PC-3 (cell line): ENCODE results near the gene ARL2BP. TPM values are rescaled to one million over a fixed set of nuclear protein-coding genes. Genes with fewer than 3 reads are reported as not detected.

Experiments used
- ATAC-seq: fragments of 200-7000 bp; cut with Tn5 transposase; 2 replicates; pipeline ENCODE4 v1.9.1; 2020; ENCODE audit warnings: mild to moderate bottlenecking, moderate library complexity
- BruUV-seq: library from RNA; stranded (reverse); fragments of 400-500 nt; replicated peaks from 2 replicates; lab custom pipeline; 2021; lab: Mats Ljungman, UMichigan
- CTCF ChIA-PET: fragments of 300-600 bp; sonication (Branson Sonifier 250); formaldehyde crosslinking; loops from one replicate; lab custom pipeline; 2022; ENCODE audit warnings: antibody characterized with exemption; lab: Charles Lee
- POLR2A ChIA-PET: fragments of 300-600 bp; sonication (Branson Sonifier 250); formaldehyde crosslinking; loops from one replicate; lab custom pipeline; 2022; ENCODE audit warnings: antibody characterized with exemption; ENCODE audit not compliant: unreplicated experiment; lab: Charles Lee
- DNase-seq: peaks from one replicate; pipeline ENCODE4 v3.0.0-alpha.2; 2015
- H2AFZ ChIP-seq: fragments of 300-600 bp; sonication (generic); 2 replicates; pipeline ENCODE4 v1.6.0; 2016; ENCODE audit warnings: antibody characterized with exemption, low read length
- H3F3A ChIP-seq: fragments of 300-600 bp; sonication (generic); one replicate; pipeline ENCODE4 v1.6.0; 2017; ENCODE audit warnings: antibody characterized with exemption, low read length, control low read depth, mild to moderate bottlenecking; ENCODE audit not compliant: unreplicated experiment
- H3K27ac ChIP-seq: fragments of 300-600 bp; sonication (generic); 2 replicates; pipeline ENCODE4 v1.5.1; 2016; ENCODE audit warnings: mild to moderate bottlenecking, low read length
- H3K27me3 ChIP-seq: fragments of 300-600 bp; sonication (generic); 2 replicates; pipeline ENCODE4 v1.6.1; 2016; ENCODE audit warnings: low read length, mixed read lengths
- H3K36me3 ChIP-seq: fragments of 300-600 bp; sonication (generic); 2 replicates; pipeline ENCODE4 v1.6.1; 2016; ENCODE audit warnings: low read depth, mixed run types, low read length, mixed read lengths
- H3K4me1 ChIP-seq: fragments of 300-600 bp; sonication (generic); 2 replicates; pipeline ENCODE4 v1.5.1; 2016; ENCODE audit warnings: low read length; ENCODE audit not compliant: insufficient read depth
- H3K4me2 ChIP-seq: fragments of 300-600 bp; sonication (generic); 2 replicates; pipeline ENCODE4 v1.6.0; 2016; ENCODE audit warnings: low read length
- H3K4me3 ChIP-seq: fragments of 300-600 bp; sonication (generic); 2 replicates; pipeline ENCODE4 v1.5.1; 2016; ENCODE audit warnings: mild to moderate bottlenecking, low read length, mixed read lengths
- H3K79me2 ChIP-seq: fragments of 300-600 bp; sonication (generic); 2 replicates; pipeline ENCODE4 v1.6.1; 2017; ENCODE audit warnings: low read length, mixed read lengths
- H3K9ac ChIP-seq: fragments of 300-600 bp; sonication (generic); 2 replicates; pipeline ENCODE4 v1.6.0; 2016; ENCODE audit warnings: mild to moderate bottlenecking, low read length
- H3K9me2 ChIP-seq: fragments of 300-600 bp; sonication (generic); replicated peaks from 2 replicates; pipeline ENCODE4 v1.6.1; 2016; ENCODE audit warnings: mixed run types, low read length, mixed read lengths
- H3K9me3 ChIP-seq: fragments of 300-600 bp; sonication (generic); 2 replicates; pipeline ENCODE4 v1.6.1; 2016; ENCODE audit warnings: low read length, mixed read lengths
- H4K20me1 ChIP-seq: fragments of 300-600 bp; sonication (generic); 2 replicates; pipeline ENCODE4 v1.6.1; 2016; ENCODE audit warnings: low read length, mixed read lengths
- CTCF ChIP-seq: fragments of 300-600 bp; sonication (generic); conservative IDR thresholded peaks from 2 replicates; pipeline ENCODE4 v1.5.1; 2017; ENCODE audit warnings: antibody characterized with exemption, low read depth, mild to moderate bottlenecking, low read length
- EZH2 ChIP-seq: fragments of 300-600 bp; sonication (generic); IDR thresholded peaks from one replicate; pipeline ENCODE4 v1.6.1; 2017; ENCODE audit warnings: antibody characterized with exemption, mild to moderate bottlenecking, low read length; ENCODE audit not compliant: unreplicated experiment
- EZH2phosphoT487 ChIP-seq: fragments of 300-600 bp; sonication (generic); IDR thresholded peaks from 2 replicates; pipeline ENCODE4 v1.6.1; 2018; ENCODE audit warnings: mild to moderate bottlenecking, antibody characterized with exemption, low read length, borderline replicate concordance
- intact Hi-C: fragments of 100-400 bp; cut with micrococcal nuclease; formaldehyde crosslinking; loops from 2 replicates; pipeline ENCODE4 v1.9.0; 2023
- total RNA-seq: library from RNA; depleted of rRNA; stranded (reverse); fragments of >200 nt; gene quantifications from 2 replicates; pipeline ENCODE4 v1.2.3, GENCODE V29; 2014

Gene ARL2BP
- total RNA-seq, 1 experiment from 2014 or later, result 38.4 TPM

DNA sequence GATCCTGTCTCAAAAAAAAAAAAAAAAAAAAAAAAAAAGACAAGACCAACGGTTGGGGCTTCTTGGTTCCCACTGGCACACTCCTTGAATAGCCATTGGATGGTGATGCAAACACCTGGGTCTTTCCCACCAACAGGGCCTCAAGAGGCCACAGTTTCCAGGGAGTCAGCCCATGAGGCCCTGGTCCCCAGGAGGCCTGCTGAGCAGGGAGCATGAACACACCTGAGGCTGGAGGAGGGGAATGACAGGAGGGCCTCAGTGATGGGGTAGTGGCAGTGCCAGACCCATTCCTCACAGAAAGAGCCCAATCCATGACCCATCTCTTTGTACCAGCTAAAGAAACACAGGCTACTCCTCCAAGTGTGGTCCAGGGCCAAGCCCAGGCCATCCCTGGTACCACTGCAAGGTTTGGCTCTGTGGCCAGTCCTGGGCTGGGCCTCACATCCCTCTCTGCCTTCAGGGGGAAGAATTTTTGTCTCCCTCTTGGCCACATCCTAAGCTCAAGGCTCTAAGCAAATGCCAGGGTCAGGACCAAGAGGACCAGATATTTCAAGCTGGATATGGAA, 13.9 kb downstream of the ARL2BP start:
- CTCF ChIA-PET, result no interaction called here
- Histone ChIP-seq H3K4me1 (peaks cover 26% of the 10 kb centered on the region), H3K27me3 (no peaks in the 10 kb centered on the region), H3K4me2 (no peak overlapping the region), H3K27ac (no peak overlapping the region), H3K36me3 (no peaks in the 10 kb centered on the region), H3K4me3 (no peak overlapping the region), H3K9ac (no peak overlapping the region), H3K9me3 (no peaks in the 10 kb centered on the region), H3K79me2 (no peaks in the 10 kb centered on the region), H3F3A (no peaks in the 10 kb centered on the region), H3K9me2 (no peaks in the 10 kb centered on the region), H2AFZ (no peak overlapping the region), H4K20me1 (no peaks in the 10 kb centered on the region)
- BruUV-seq, result no TSS peak
- ATAC-seq (no peak), DNase-seq (no peak)
- intact Hi-C loops, result no loop called here
- TF ChIP-seq EZH2phosphoT487 (no peak), CTCF (no peak), EZH2 (no peak)
- POLR2A ChIA-PET, result no interaction called here

- ATAC-seq (peak; percentile 77), DNase-seq (peak; percentile 65)
- Histone ChIP-seq H3K9ac (no peak overlapping the region), H3K4me2 (peak overlapping the region; percentile 72), H3K9me3 (no peaks in the 10 kb centered on the region), H3K27ac (peak overlapping the region; percentile 42), H3K36me3 (no peaks in the 10 kb centered on the region), H3K27me3 (no peaks in the 10 kb centered on the region), H3K4me1 (peaks cover 21% of the 10 kb centered on the region), H2AFZ (peak overlapping the region; percentile 67), H4K20me1 (no peaks in the 10 kb centered on the region), H3F3A (no peaks in the 10 kb centered on the region), H3K4me3 (no peak overlapping the region), H3K79me2 (no peaks in the 10 kb centered on the region), H3K9me2 (no peaks in the 10 kb centered on the region)
- intact Hi-C loops, result no loop called here
- CTCF ChIA-PET, result no interaction called here
- TF ChIP-seq EZH2 (no peak), CTCF (no peak)
- POLR2A ChIA-PET, result no interaction called here
- no TSS peak for BruUV-seq
Observed at GRCh38 chr16:57260294-57260929, 15.4 kb downstream of the ARL2BP start.

DNA sequence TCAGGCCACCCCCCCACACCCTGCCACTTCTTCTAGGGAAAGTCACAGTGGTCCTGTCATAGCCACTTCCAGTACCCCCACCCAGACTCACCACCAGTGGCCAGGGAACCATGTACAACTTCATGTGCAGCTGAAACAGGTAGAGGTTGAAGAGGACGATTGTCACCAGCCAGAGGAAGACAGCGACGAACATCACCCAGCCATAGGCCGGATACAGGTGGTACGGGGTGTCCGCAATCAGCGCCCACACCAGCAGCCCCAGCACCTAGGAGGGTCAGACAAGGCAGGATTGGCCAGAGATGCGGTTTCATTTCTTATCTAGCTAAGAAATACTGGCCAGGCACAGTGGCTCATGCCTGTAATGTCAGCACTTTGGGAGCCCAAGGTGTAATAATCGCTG, 16.7 kb downstream of the ARL2BP start:
- no peaks in the 10 kb centered on the region for H3K36me3 ChIP-seq
- H3K27ac ChIP-seq, result no peak overlapping the region
- H3K9ac ChIP-seq, result no peak overlapping the region
- H3F3A ChIP-seq, result no peaks in the 10 kb centered on the region
- ChIA-PET POLR2A (no interaction called here), CTCF (no interaction called here)
- ATAC-seq (no peak), DNase-seq (no peak)
- no peaks in the 10 kb centered on the region for H4K20me1 ChIP-seq
- no peaks in the 10 kb centered on the region for H3K27me3 ChIP-seq
- no peak overlapping the region for H3K4me2 ChIP-seq
- no peak overlapping the region for H2AFZ ChIP-seq
- H3K4me3 ChIP-seq, result no peak overlapping the region
- TF ChIP-seq EZH2 (no peak), EZH2phosphoT487 (no peak), CTCF (no peak)
- H3K79me2 ChIP-seq, result no peaks in the 10 kb centered on the region
- BruUV-seq, result no TSS peak
- intact Hi-C loops, result no loop called here
- no peaks in the 10 kb centered on the region for H3K9me3 ChIP-seq
- H3K9me2 ChIP-seq, result no peaks in the 10 kb centered on the region
- H3K4me1 ChIP-seq, result peaks cover 16% of the 10 kb centered on the region
